ENCODE data around the gene MSMP.
A peak's percentile ranks its signal among the peaks of the same experiment; 100 is the strongest.

The MSMP gene

DNA sequence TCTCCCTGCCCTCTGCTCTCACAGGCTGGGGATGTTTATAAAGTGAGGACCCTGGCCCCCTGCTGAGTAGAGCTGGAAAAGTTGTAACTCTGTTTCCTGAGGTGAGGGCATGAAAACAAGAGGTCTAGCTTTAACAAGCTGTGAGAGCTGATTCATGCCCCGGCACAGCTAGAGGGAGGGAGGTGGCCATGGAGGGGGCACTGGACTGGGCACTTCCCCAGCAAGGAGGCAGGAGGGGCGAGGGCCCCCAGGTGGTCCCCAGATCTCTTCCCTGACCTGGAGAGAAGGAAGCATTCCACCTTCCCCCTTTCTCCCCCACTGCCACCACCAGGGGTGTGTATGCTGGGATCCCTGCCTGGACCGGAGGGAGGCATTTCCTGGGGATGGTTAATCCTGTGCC is at the start of gene MSMP:
Gene MSMP (minus strand): TSS at position 13 of the 400 bp plus-strand sequence. CDS start 147 bp downstream, outside the sequence.
- DNase-seq, result no peak

GRCh38 chr9:35801328-35802128 is 47.5 kb upstream of the MSMP start:
- no peak for DNase-seq

DNA sequence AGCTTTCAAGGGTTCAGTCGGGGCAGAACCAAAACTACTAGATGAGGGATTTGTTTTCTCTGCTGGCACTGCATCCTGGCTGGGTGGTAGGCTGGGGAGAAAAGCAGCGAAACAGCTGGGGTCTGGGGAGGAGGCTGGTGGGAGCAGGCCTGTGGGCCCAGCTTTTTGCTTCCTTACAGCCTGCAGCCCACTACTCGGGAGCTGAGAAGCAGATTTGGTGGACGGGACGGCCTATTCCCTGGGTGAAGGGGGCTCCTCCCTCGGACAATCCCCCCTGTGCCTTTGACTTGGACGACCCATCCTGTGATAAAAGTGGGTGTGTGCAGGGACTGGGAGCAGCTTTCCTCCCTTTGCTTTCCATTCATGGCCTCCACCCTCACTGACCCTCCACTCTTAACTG is 46.5 kb upstream of the MSMP start:
- DNase-seq, result no peak

GRCh38 chr9:35798658-35799374 is 44.7 kb upstream of the MSMP start:
- DNase-seq, result no peak

GRCh38 chr9:35797311-35798109 is 43.4 kb upstream of the MSMP start:
- no peak for DNase-seq

DNA sequence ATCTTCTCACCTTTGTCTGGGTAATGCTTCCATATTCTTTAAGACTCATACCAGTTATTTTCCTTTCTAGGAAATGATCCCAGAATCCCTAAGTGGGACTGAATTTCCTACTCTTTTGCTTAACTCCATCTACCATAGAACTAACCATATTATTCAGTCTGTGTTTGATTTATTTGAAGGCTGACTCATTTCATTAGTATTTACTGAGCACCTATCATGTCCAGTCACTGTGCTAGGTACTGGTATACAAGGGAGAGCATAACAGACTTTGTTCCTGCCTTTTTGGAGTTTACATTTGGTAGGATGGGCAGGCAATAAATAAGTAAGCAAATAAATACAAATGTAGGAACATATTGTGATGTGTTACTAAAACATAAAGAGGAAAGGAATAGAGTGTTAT is 41.6 kb upstream of the MSMP start:
- DNase-seq, result no peak

- no peak for DNase-seq
Observed at GRCh38 chr9:35793461-35793860, 39.4 kb upstream of the MSMP start.

GRCh38 chr9:35792826-35793225 is 38.8 kb upstream of the MSMP start:
- no peak for DNase-seq

DNA sequence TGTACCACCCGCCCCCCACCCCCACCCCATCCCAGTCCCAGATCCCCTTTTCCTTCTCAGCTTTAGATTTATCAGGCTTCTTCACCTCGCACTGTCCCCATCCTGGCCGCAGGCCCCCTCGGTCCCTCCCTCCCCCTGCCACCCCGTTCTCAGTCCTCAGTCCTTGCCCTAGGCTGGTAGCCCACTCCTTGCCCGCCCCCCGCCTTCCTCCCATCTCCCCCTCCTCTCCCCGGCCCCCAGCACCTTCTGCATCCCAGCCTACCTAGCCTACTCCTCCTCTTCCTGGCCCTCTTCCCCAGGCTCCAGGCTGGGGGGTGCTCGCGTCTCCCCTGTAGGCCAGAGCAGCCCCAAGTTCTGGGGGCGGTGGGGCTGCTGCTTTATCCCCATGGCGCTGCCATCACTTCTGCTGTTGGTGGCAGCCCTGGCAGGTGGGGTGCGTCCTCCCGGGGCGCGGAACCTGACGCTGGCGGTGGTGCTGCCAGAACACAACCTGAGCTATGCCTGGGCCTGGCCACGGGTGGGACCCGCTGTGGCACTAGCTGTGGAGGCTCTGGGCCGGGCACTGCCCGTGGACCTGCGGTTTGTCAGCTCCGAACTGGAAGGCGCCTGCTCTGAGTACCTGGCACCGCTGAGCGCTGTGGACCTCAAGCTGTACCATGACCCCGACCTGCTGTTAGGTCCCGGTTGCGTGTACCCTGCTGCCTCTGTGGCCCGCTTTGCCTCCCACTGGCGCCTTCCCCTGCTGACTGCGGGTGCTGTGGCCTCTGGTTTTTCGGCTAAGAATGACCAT is 38.1 kb upstream of the MSMP start:
- no peak for DNase-seq

DNA sequence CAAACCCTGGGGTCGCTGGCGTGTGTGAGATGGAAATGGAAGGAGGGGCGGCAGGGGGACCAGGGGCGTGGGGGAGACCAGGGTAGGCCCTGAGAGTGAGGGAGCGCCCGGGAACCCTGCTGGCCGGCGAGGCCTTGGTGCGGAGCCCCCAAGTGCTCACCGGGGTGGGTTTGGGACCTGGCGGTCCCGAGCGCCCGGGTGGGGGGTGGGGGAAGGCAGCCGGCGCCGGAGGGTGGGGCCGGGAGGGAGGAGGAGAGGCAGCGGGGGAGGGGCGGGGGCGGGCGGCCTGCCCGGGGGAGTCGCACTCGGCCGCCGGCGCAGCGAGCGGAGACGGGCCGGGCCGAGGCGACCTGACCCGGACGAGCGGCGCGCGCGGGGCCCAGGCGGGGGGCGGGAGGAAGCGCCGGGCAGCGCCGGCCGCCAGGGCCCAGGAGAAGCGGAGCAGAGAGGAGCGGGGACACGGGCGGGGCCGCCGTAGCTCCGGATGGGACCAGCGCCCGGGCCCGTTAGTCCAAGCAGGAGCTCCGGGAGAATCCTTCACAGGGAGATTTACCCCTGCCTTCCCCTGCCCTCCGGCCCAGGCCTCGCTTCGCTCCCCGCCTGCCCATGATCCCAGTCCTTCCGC is 37.3 kb upstream of the MSMP start, which contains the start of gene NPR2:
Gene NPR2 (plus strand): TSS at position 295 of the 625 bp plus-strand sequence. CDS start 818 bp downstream, outside the sequence.
- peak in 1 of 2 experiments; percentile 30 for DNase-seq

DNA sequence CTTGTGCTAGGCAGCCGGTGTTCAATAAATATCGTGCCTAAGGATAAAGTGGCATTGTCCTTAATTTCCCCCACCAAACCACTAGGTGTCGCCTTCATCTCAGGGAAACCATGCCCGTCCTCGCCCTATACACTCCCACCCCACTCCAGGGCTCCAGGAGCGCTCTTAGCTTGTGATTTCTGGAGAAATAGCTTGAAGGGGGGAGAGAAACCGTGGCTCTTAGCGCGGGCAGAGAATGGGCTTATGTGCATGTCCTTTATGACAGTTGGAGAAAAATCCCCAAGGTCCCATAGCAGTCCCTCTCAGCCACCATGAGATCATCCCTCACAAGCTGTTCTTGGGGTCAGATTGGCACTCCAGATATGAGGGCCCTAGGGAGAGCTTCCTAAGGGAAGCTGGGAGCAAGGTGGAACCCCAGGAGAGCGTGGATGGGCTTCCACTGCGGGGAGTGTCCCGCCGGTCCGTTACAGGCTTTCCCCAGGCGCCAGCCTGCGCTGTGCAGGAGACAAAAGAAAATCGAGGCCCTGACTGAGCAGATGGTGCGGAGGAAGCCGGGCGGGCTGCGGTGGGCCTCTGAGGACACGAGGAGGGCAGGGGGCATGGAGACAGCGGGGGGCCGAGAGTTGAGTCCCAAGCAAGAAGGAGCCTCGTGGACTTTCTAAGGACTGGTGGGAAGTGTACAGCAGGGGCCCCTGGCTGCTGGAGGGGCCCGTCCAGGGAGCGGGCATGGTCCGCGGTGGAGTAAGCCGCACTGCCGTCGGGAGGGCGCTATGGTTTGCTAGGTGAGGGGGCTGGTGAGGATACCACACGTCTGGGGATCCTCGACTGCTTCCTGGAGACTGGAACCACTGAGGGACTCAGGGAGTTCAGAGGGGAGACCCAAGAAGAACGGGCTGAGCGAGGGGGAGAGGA is 36.6 kb upstream of the MSMP start:
- peak; percentile 32 to 84 for DNase-seq

DNA sequence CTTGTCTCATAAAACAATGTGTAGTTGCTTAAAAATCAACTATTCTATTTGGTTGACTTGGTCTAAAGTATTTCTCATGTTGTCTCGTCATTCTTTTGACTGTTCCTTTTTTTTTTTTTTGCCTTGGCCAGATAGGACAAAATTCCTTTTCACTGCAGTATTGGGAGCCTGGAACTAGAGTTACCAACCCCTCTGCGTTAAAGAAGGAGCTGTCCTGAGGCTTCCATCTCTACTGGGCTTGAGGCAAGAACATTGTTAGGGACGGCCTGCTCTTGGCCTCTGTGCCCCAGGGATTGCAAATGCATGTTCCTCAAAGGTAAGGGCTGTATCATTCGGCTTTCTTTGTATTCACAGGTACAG is 35.9 kb upstream of the MSMP start:
- no peak for DNase-seq

GRCh38 chr9:35789541-35789940 is 35.5 kb upstream of the MSMP start:
- DNase-seq, result no peak

GRCh38 chr9:35783418-35783817 is 29.3 kb upstream of the MSMP start:
- no peak for DNase-seq

DNA sequence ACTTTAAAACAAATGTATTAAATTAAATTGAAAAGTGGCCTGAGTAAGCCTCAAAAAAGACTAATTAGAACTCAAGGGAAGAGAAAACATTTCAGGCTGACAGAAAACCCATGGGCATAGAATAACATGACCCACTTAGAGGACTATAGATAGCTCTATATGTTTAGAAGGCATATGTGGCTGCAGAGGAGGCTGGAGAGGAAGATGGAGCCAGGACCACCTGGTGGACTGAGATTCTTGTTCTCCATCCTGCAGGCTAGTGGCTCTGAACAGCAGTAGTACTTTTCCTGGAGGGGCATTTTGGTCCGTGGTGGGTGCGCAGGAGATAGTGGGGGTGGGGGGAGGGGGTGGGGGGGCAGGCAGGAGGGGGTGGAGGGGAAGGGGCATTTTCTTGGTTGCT is 27.0 kb upstream of the MSMP start:
- no peak for DNase-seq

GRCh38 chr9:35778496-35778895 is 24.4 kb upstream of the MSMP start:
- no peak for DNase-seq

DNA sequence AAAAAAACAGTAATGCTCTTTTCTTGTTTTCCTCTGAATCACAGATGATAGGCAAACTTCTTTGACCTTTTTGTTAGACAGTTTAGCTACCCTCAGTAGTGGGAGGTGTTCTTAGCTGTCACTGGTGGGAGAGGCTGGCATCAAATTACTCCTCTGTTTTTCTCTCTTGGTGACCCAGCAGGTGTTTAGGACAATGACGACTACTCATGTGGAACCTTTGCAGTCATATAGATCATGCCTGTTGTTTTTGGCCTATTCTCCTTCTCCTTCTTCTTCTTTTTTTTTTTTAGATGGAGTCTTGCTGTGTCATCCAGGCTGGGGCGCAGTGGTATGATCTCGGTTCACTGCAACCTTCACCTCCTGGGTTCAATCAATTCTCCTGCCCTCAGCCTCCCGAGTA is 21.9 kb upstream of the MSMP start:
- peak; percentile 42 to 74 for DNase-seq

DNA sequence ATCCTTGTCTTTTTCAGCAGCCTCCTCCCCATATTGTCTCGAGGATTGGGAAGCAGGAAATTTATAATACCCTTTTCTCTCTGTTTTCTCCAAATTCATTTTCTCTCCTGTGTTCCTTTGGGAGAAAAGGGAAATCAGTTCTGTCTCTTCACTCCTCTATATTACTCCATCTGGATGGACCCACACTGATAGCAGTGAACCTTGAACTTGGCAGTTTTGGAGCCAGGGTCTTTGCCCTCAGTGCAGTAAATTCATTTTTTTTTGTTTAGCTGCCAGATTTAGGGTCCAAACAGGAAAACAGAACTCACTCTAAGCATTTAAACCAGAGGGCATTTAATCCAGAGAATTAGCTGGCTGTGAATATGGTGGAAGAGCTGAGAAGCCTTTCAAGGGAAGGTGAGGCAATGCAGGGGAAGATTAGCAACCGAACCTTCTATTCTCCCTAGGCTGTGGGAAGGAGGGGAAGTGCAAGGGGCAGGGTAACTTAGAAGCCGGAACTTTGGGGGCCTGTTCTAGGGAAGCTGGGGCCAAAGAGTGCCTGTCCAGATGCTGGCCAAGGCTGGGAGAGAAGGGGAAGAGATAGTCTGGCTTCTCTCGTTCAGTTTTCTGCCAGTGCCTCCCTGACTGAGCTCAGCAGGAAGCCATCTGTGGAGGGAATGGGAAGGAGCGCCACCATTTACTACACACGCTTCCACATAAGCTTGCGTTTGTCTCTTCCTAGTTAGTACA is 21.0 kb upstream of the MSMP start:
- DNase-seq, result peak in 1 of 2 experiments; percentile 9

DNA sequence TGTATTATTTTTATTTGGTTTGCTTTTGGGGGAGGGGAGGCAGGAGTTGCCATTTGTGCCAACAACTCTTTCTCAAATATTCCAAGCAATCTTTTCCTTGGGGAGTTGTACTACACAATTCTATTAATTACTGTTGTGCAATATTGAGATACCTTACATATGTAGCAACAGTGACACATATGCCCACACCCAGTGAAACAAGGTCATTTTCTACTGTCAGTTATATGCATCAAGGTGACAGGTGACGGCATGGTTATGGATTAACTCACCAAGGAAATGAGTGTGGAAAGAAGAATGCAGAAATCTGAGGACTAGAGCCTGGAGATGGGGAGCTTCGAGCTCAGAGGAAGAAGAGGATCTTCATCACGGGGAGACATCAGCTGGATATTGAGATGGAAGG is 17.9 kb upstream of the MSMP start:
- no peak for DNase-seq

DNA sequence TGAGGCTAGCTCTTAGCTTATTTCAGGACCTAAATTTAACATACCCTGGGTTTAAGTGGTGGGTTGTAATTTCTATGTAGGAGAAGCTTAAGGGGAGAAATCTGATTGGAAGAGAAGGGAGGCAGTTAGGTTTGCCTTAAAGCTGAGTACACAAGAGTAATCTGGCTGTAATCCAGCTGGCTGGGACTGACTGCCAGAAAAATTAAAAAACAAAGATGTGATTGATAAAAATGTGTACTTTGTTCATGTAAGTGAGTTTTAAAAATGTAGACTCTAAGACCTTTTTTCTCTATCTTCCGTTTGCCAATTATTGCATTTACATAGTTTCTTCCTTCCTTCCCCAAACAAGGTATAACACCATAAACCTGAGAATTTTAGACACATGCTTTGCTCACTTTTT is 17.5 kb upstream of the MSMP start:
- DNase-seq, result no peak
